HG03135 (cell line): ENCODE measurements around the gene PPP1R2.

Source experiments
- ATAC-seq: cut with Tn5 transposase; IDR thresholded peaks from one replicate; pipeline ENCODE4 v1.9.1; 2021; ENCODE audit warnings: mild to moderate bottlenecking, moderate library complexity; ENCODE audit not compliant: unreplicated experiment

PPP1R2 gene

GRCh38 chr3:195566797-195567196 lies 23.7 kb upstream of the PPP1R2 start:
- no peak for ATAC-seq

GRCh38 chr3:195565716-195566115 lies 22.6 kb upstream of the PPP1R2 start:
- no peak for ATAC-seq

GRCh38 chr3:195563317-195563716 lies 20.2 kb upstream of the PPP1R2 start:
- ATAC-seq = no peak

- no peak for ATAC-seq
Measured at GRCh38 chr3:195559723-195560409, 16.7 kb upstream of the PPP1R2 start.

- no peak for ATAC-seq
Measured at GRCh38 chr3:195558602-195559001, 15.5 kb upstream of the PPP1R2 start.

GRCh38 chr3:195557322-195557721 lies 14.2 kb upstream of the PPP1R2 start:
- ATAC-seq = no peak

- no peak for ATAC-seq
Measured at GRCh38 chr3:195556390-195556789, 13.3 kb upstream of the PPP1R2 start.

- ATAC-seq = no peak
Measured at GRCh38 chr3:195555110-195555509, 12.0 kb upstream of the PPP1R2 start.

GRCh38 chr3:195554458-195554857 lies 11.3 kb upstream of the PPP1R2 start:
- ATAC-seq = no peak

GRCh38 chr3:195553268-195553667 lies 10.1 kb upstream of the PPP1R2 start:
- no peak for ATAC-seq

- no peak for ATAC-seq
Measured at GRCh38 chr3:195551381-195551978, 8.4 kb upstream of the PPP1R2 start.

GRCh38 chr3:195550723-195551122 lies 7.6 kb upstream of the PPP1R2 start:
- peak; percentile 53 for ATAC-seq

- ATAC-seq = peak; percentile 47
Measured at GRCh38 chr3:195549931-195550519, 6.9 kb upstream of the PPP1R2 start.

GRCh38 chr3:195548987-195549386 lies 5.9 kb upstream of the PPP1R2 start:
- no peak for ATAC-seq

- ATAC-seq = no peak
Measured at GRCh38 chr3:195548501-195548900, 5.4 kb upstream of the PPP1R2 start.

- ATAC-seq = no peak
Measured at GRCh38 chr3:195548006-195548405, 4.9 kb upstream of the PPP1R2 start.

- no peak for ATAC-seq
Measured at GRCh38 chr3:195546130-195546560, 3.0 kb upstream of the PPP1R2 start.

- ATAC-seq = no peak
Measured at GRCh38 chr3:195544634-195545033, 1.5 kb upstream of the PPP1R2 start.

- ATAC-seq = no peak
Measured at GRCh38 chr3:195544230-195544536, 1.1 kb upstream of the PPP1R2 start.

GRCh38 chr3:195543500-195544229 lies 540 bp upstream of the PPP1R2 start:
- ATAC-seq = no peak

- ATAC-seq = no peak
Measured at GRCh38 chr3:195542316-195542697, 818 bp downstream of the PPP1R2 start.

GRCh38 chr3:195540511-195540910 lies 2.6 kb downstream of the PPP1R2 start:
- no peak for ATAC-seq
